MM.1S (cell line): Measurements from ENCODE around the gene NELL2.

ENCODE experiments used
- DNase-seq: peaks from one replicate; pipeline ENCODE4 v3.0.0-alpha.2; 2015
- H2AFZ ChIP-seq: fragments of 300-600 bp; sonication (generic); 2 replicates; pipeline ENCODE4 v1.6.0; 2016; ENCODE audit warnings: antibody characterized with exemption, low read length
- H3F3A ChIP-seq: fragments of 300-600 bp; sonication (generic); 2 replicates; pipeline ENCODE4 v1.6.1; 2016; ENCODE audit warnings: mild to moderate bottlenecking, antibody characterized with exemption, low read length, moderate library complexity, mixed read lengths; ENCODE audit not compliant: insufficient read depth
- H3K27ac ChIP-seq: fragments of 300-600 bp; sonication (generic); 2 replicates; pipeline ENCODE4 v1.5.1; 2016; ENCODE audit warnings: mild to moderate bottlenecking, low read length
- H3K27me3 ChIP-seq: fragments of 300-600 bp; sonication (generic); replicated peaks from 2 replicates; pipeline ENCODE4 v1.6.0; 2016; ENCODE audit warnings: low read length; ENCODE audit not compliant: insufficient read depth
- H3K36me3 ChIP-seq: fragments of 300-600 bp; sonication (generic); replicated peaks from 2 replicates; pipeline ENCODE4 v1.6.1; 2016; ENCODE audit warnings: mild to moderate bottlenecking, low read length, mixed read lengths; ENCODE audit not compliant: insufficient read depth
- H3K4me1 ChIP-seq: fragments of 300-600 bp; sonication (generic); 2 replicates; pipeline ENCODE4 v1.6.1; 2016; ENCODE audit warnings: low read length, mixed read lengths
- H3K4me2 ChIP-seq: fragments of 300-600 bp; sonication (generic); 2 replicates; pipeline ENCODE4 v1.6.0; 2016; ENCODE audit warnings: low read depth, low read length
- H3K4me3 ChIP-seq: fragments of 300-600 bp; sonication (generic); 2 replicates; pipeline ENCODE4 v1.5.1; 2016; ENCODE audit warnings: low read length, mixed read lengths
- H3K79me2 ChIP-seq: fragments of 300-600 bp; sonication (generic); 2 replicates; pipeline ENCODE4 v1.6.1; 2016; ENCODE audit warnings: mixed run types, low read length, mixed read lengths
- H3K9ac ChIP-seq: fragments of 300-600 bp; sonication (generic); 2 replicates; pipeline ENCODE4 v1.6.1; 2016; ENCODE audit warnings: low read length, mixed read lengths
- H3K9me2 ChIP-seq: fragments of 300-600 bp; sonication (generic); replicated peaks from 2 replicates; pipeline ENCODE4 v1.6.1; 2016; ENCODE audit warnings: mild to moderate bottlenecking, low read length, mixed read lengths; ENCODE audit not compliant: insufficient read depth
- H3K9me3 ChIP-seq: fragments of 300-600 bp; sonication (generic); replicated peaks from 2 replicates; pipeline ENCODE4 v1.6.1; 2016; ENCODE audit warnings: mild to moderate bottlenecking, low read length, mixed read lengths; ENCODE audit not compliant: insufficient read depth
- H4K20me1 ChIP-seq: fragments of 300-600 bp; sonication (generic); 2 replicates; pipeline ENCODE4 v1.6.1; 2016; ENCODE audit warnings: mild to moderate bottlenecking, low read length, moderate library complexity, mixed read lengths; ENCODE audit not compliant: insufficient read depth
- CTCF ChIP-seq: fragments of 300-600 bp; sonication (generic); IDR thresholded peaks from 2 replicates; pipeline ENCODE4 v1.5.1; 2016; ENCODE audit warnings: antibody characterized with exemption, low read length, mixed read lengths
- EZH2 ChIP-seq: fragments of 300-600 bp; sonication (generic); optimal IDR thresholded peaks from 2 replicates; pipeline ENCODE3; 2017; ENCODE audit warnings: low read depth, mild to moderate bottlenecking, antibody characterized with exemption, low read length, mixed read lengths
- EZH2phosphoT487 ChIP-seq: fragments of 300-600 bp; sonication (generic); IDR thresholded peaks from 2 replicates; pipeline ENCODE4 v1.6.1; 2018; ENCODE audit warnings: antibody characterized with exemption, low read length

The NELL2 gene

GRCh38 chr12:44816446-44817017, 59.6 kb downstream of the NELL2 start:
- Histone ChIP-seq H3K27ac (no peak overlapping the region), H2AFZ (no peak overlapping the region), H3K27me3 (no peaks in the 10 kb centered on the region), H3K4me1 (no peaks in the 10 kb centered on the region), H3K36me3 (no peaks in the 10 kb centered on the region), H3K9me3 (no peaks in the 10 kb centered on the region), H3K79me2 (no peaks in the 10 kb centered on the region), H4K20me1 (no peaks in the 10 kb centered on the region), H3K9me2 (no peaks in the 10 kb centered on the region), H3K4me2 (no peak overlapping the region), H3K9ac (no peak overlapping the region), H3F3A (no peaks in the 10 kb centered on the region), H3K4me3 (no peak overlapping the region)
- DNase-seq = no peak
- TF ChIP-seq EZH2 = no peak
- TF ChIP-seq EZH2phosphoT487 = no peak
- TF ChIP-seq CTCF = no peak

- Histone ChIP-seq H3K9ac (no peak overlapping the region), H3K4me1 (no peaks in the 10 kb centered on the region), H3K36me3 (no peaks in the 10 kb centered on the region), H3K27ac (no peak overlapping the region), H3K79me2 (no peaks in the 10 kb centered on the region), H2AFZ (no peak overlapping the region), H3F3A (no peaks in the 10 kb centered on the region), H3K9me3 (no peaks in the 10 kb centered on the region), H3K27me3 (no peaks in the 10 kb centered on the region), H3K4me2 (no peak overlapping the region), H4K20me1 (no peaks in the 10 kb centered on the region), H3K9me2 (no peaks in the 10 kb centered on the region), H3K4me3 (no peak overlapping the region)
- DNase-seq = peak; percentile 53
- no peak for TF ChIP-seq EZH2
- TF ChIP-seq EZH2phosphoT487 = no peak
- TF ChIP-seq CTCF = peak; percentile 37
Observed at GRCh38 chr12:44812062-44812461, 64.1 kb downstream of the NELL2 start.

GRCh38 chr12:44804068-44804467, 72.0 kb downstream of the NELL2 start:
- no peaks in the 10 kb centered on the region for H3K9me2 ChIP-seq
- no peak overlapping the region for H3K27ac ChIP-seq
- H3K27me3 ChIP-seq = no peaks in the 10 kb centered on the region
- H3K4me1 ChIP-seq = no peaks in the 10 kb centered on the region
- no peaks in the 10 kb centered on the region for H4K20me1 ChIP-seq
- no peaks in the 10 kb centered on the region for H3F3A ChIP-seq
- H3K4me2 ChIP-seq = no peak overlapping the region
- H3K4me3 ChIP-seq = no peak overlapping the region
- no peaks in the 10 kb centered on the region for H3K36me3 ChIP-seq
- no peak for DNase-seq
- no peaks in the 10 kb centered on the region for H3K9me3 ChIP-seq
- no peak overlapping the region for H2AFZ ChIP-seq
- TF ChIP-seq CTCF (no peak), EZH2 (no peak), EZH2phosphoT487 (no peak)
- no peaks in the 10 kb centered on the region for H3K79me2 ChIP-seq
- H3K9ac ChIP-seq = no peak overlapping the region
